HepG2 (cell line): ENCODE results near the gene CDK5RAP2. TPM values are rescaled to one million over a fixed set of nuclear protein-coding genes. Genes with fewer than 3 reads are reported as not detected.
A peak's percentile ranks its signal among the peaks of the same experiment; 100 is the strongest.

Experiments used
- ATAC-seq: fragments of 200-7000 bp; cut with Tn5 transposase; 3 replicates; pipeline ENCODE4 v1.9.1; 2020; ENCODE audit warnings: mild to moderate bottlenecking, moderate library complexity
- BruUV-seq: library from RNA; stranded (reverse); fragments of 400-500 nt; replicated peaks from 2 replicates; lab custom pipeline; 2021; lab: Mats Ljungman, UMichigan
- CTCF ChIA-PET: fragments of 300-600 bp; formaldehyde crosslinking; extraction: SDS; loops from one replicate; lab custom pipeline; 2021; ENCODE audit warnings: low total read pairs, inconsistent platforms, low intra/inter-chr PET ratio; lab: Yijun Ruan, JAX
- POLR2A ChIA-PET: fragments of 350-600 bp; sonication (Branson Sonifier 250); formaldehyde crosslinking; loops from one replicate; lab custom pipeline; 2020; ENCODE audit warnings: antibody characterized with exemption, inconsistent platforms; lab: Yijun Ruan, JAX
- DNase-seq: peaks from one replicate; pipeline ENCODE4 v3.0.0-alpha.2; 2015; ENCODE audit warnings: low spot score
- FAIRE-seq: peaks from 3 replicates; lab custom pipeline; 2011; peaks lifted over from hg19 to GRCh38; lab: Jason Lieb, UNC
- H2AFZ ChIP-seq: one replicate; pipeline ENCODE4 v1.6.1; 2011; ENCODE audit warnings: low read length, inconsistent platforms
- H3K27ac ChIP-seq: fragments of 300-600 bp; 3 replicates; pipeline ENCODE4 v1.8.0; 2011; ENCODE audit warnings: mixed run types, mild to moderate bottlenecking, mixed read lengths, low read length, inconsistent platforms; ENCODE audit not compliant: insufficient read depth; ENCODE audit errors: extremely low read length
- H3K27me3 ChIP-seq, 2 experiments: fragments of 200-600 bp in 1 of 2; 2 replicates in 1 of 2; 3 replicates in 1 of 2; pipeline versions ENCODE4 v1.6.0 to v1.8.0; 2011; ENCODE audit warnings: low read length in 2 of 2, mild to moderate bottlenecking in 2 of 2, moderate library complexity in 2 of 2, inconsistent platforms in 1 of 2; ENCODE audit not compliant: insufficient read depth in 2 of 2, control insufficient read depth in 1 of 2
- H3K36me3 ChIP-seq, 2 experiments: fragments of 200-600 bp in 1 of 2; replicated peaks in 1 of 2; 2 replicates in 1 of 2; 3 replicates in 1 of 2; pipeline versions ENCODE4 v1.5.1 to v1.8.0; 2011; ENCODE audit warnings: low read length in 2 of 2, inconsistent platforms in 1 of 2; ENCODE audit not compliant: insufficient read depth in 2 of 2, control insufficient read depth in 1 of 2
- H3K4me1 ChIP-seq: 2 replicates; pipeline ENCODE4 v1.5.1; 2012; ENCODE audit warnings: low read length, inconsistent platforms; ENCODE audit not compliant: insufficient read depth
- H3K4me2 ChIP-seq: 2 replicates; pipeline ENCODE4 v1.6.0; 2011; ENCODE audit warnings: low read depth, low read length, inconsistent platforms
- H3K4me3 ChIP-seq, 3 experiments: fragments of 200-600 bp in 1 of 3; sonication (generic), shearing (Covaris generic) in 1 of 3; replicated peaks in 1 of 3; 2 replicates each; pipeline ENCODE4 v1.5.1; 2011 to 2016; ENCODE audit warnings: low read length in 3 of 3, inconsistent platforms in 2 of 3, low read depth in 2 of 3, mild to moderate bottlenecking in 2 of 3, control low read depth in 1 of 3, mixed read lengths in 1 of 3; ENCODE audit not compliant: insufficient read depth in 1 of 3
- H3K79me2 ChIP-seq: one replicate; pipeline ENCODE4 v1.6.1; 2011; ENCODE audit warnings: low read length, inconsistent platforms; ENCODE audit not compliant: insufficient read depth
- H3K9ac ChIP-seq: 2 replicates; pipeline ENCODE4 v1.6.0; 2011; ENCODE audit warnings: mild to moderate bottlenecking, low read depth, low read length, inconsistent platforms; ENCODE audit not compliant: insufficient read depth
- H3K9me3 ChIP-seq: 2 replicates; pipeline ENCODE4 v1.5.1; 2012; ENCODE audit warnings: mild to moderate bottlenecking, low read length
- H4K20me1 ChIP-seq: 2 replicates; pipeline ENCODE4 v1.6.0; 2011; ENCODE audit warnings: inconsistent platforms, mild to moderate bottlenecking, low read length, moderate library complexity; ENCODE audit not compliant: insufficient read depth
- HMG20A ChIP-seq: IDR thresholded peaks from 2 replicates; pipeline ENCODE4 v1.6.1; 2016; ENCODE audit warnings: borderline replicate concordance
- MAFK ChIP-seq, 2 experiments: IDR thresholded peaks in 1 of 2; conservative IDR thresholded peaks in 1 of 2; 2 replicates each; pipeline ENCODE4 v1.6.1; 2011; ENCODE audit warnings: improper control_type of control experiment in 2 of 2, low read length in 2 of 2
- WGBS: methylation state at CpG from one replicate; pipeline ENCODE4 v1.1.6; 2017; ENCODE audit warnings: low lambda C conversion rate; 5-methylcytosine and 5-hydroxymethylcytosine counted together
- in situ Hi-C: cut with HindIII; loops from 2 replicates; pipeline ENCODE4 v1.10.0; 2017; ENCODE audit warnings: low pct_unique_long_range_greater_than_20kb; ENCODE audit not compliant: extremely low pct_ligation_motif_present
- intact Hi-C: fragments of 100-400 bp; cut with micrococcal nuclease; formaldehyde crosslinking; loops from one replicate; pipeline ENCODE4 v1.10.0; 2022; ENCODE audit not compliant: unreplicated experiment
- polyA plus RNA-seq, 8 experiments: library from polyadenylated mRNA; depleted of rRNA in 3 of 8; stranded (reverse) in 7 of 8; unstranded in 1 of 8; fragments of >200 nt; fragmentation: Illumina TruSeq in 4 of 8; extraction: Trizol in 4 of 8; gene quantifications; 2 replicates each; pipeline versions ENCODE4 v1.2.1 to v1.2.3, GENCODE V29; 2011 to 2016; ENCODE audit warnings: low read depth in 4 of 8, missing spikeins in 1 of 8, mixed read lengths in 1 of 8; ENCODE audit not compliant: insufficient read depth in 1 of 8
- total RNA-seq, 5 experiments: library from RNA; depleted of rRNA; stranded (reverse); fragments of >200 nt; fragmentation: Illumina TruSeq; extraction: Trizol; gene quantifications; 2 replicates each; pipeline ENCODE4 v1.2.3, GENCODE V29; 2016; ENCODE audit warnings: low read depth in 1 of 5
- TF ChIP-seq, protein P1 (sequence below): sonication (generic); formaldehyde crosslinking; IDR thresholded peaks from 2 replicates; pipeline ENCODE4 v1.8.1; 2022; ENCODE audit warnings: low read depth, mild to moderate bottlenecking, missing genetic modification reagents

Gene CDK5RAP2
- total and polyA plus RNA-seq, 2 of the 13 experiments (the other 11 are each of a cell fraction or from before 2014, with no cell fraction given): 31.8 to 42.2 TPM

DNA sequence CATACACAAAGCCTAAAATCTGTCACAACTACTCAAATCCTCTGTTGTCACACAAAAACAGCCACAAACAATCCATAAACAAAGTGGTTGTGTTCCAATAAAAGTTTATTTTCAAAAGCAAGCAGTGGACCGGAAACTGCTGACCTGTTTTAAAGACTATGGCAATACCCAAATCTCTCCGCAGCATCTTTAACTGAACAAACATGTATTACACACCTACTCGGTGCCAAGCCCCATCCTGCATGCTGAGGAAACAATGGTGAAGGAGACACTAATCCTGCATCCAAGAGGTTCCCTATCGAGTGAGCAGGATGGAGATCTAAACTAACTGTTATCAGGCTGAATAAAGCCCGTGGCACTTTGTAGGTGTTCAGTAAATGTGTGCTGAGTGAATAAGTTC is 11.2 kb downstream of the CDK5RAP2 start:
- H3K4me1 ChIP-seq: peaks cover 62% of the 10 kb centered on the region
- ChIA-PET CTCF (no interaction called here), POLR2A (no interaction called here)
- H3K27ac ChIP-seq: no peak overlapping the region
- H2AFZ ChIP-seq: no peak overlapping the region
- no peak overlapping the region for H3K4me2 ChIP-seq
- in situ Hi-C loops (no loop called here), intact Hi-C loops (no loop called here)
- no peak overlapping the region for H3K4me3 ChIP-seq
- H3K79me2 ChIP-seq: peaks cover 71% of the 10 kb centered on the region
- TF ChIP-seq MAFK (conservative IDR thresholded peaks at IDR 0.05 in 1 of 2, IDR thresholded peaks at IDR 0.05 in 1 of 2; ENCODE audit: low read length in 2 of 2): 0 out of 4 replicates have a peak, but pooled peaks of 1 of the 2 experiments have one; percentile 20
- TF ChIP-seq, protein P1, sequence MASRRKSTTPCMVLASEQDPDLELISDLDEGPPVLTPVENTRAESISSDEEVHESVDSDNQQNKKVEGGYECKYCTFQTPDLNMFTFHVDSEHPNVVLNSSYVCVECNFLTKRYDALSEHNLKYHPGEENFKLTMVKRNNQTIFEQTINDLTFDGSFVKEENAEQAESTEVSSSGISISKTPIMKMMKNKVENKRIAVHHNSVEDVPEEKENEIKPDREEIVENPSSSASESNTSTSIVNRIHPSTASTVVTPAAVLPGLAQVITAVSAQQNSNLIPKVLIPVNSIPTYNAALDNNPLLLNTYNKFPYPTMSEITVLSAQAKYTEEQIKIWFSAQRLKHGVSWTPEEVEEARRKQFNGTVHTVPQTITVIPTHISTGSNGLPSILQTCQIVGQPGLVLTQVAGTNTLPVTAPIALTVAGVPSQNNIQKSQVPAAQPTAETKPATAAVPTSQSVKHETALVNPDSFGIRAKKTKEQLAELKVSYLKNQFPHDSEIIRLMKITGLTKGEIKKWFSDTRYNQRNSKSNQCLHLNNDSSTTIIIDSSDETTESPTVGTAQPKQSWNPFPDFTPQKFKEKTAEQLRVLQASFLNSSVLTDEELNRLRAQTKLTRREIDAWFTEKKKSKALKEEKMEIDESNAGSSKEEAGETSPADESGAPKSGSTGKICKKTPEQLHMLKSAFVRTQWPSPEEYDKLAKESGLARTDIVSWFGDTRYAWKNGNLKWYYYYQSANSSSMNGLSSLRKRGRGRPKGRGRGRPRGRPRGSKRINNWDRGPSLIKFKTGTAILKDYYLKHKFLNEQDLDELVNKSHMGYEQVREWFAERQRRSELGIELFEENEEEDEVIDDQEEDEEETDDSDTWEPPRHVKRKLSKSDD (CRISPR knock-in tag): no peak
- H3K36me3 ChIP-seq: peaks cover 19 to 62% of the 10 kb centered on the region in 2 experiments
- no peaks in the 10 kb centered on the region for H4K20me1 ChIP-seq
- FAIRE-seq (no peak), ATAC-seq (no peak), DNase-seq (no peak)
- WGBS: 95% methylated on average over 5 of the region's 5 CpGs
- H3K9ac ChIP-seq: no peak overlapping the region
- no peaks in the 10 kb centered on the region for H3K27me3 ChIP-seq
- H3K9me3 ChIP-seq: no peaks in the 10 kb centered on the region
- no TSS peak for BruUV-seq

DNA sequence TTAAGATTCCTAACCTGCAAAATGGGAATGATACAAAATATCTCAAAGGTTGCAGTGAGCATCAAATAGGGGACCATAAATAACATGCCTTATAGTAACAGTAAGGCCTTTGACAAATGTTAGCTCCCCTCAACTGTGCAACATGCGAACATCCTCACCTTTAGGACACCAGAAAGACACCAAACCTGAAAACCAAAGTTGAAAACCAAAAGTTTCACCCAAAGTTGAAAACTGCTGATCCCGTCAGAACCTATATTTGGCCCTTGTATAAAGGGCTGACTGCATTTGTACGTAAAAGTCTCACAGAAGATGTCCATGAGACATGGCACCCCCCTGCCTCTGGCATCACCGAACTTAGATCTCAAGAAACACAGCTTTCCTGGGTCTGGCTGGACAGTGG is 12.1 kb downstream of the CDK5RAP2 start:
- Histone ChIP-seq H3K36me3 (peaks cover 21 to 72% of the 10 kb centered on the region in 2 experiments), H3K27me3 (no peaks in the 10 kb centered on the region), H3K4me1 (peaks cover 52% of the 10 kb centered on the region), H3K27ac (no peak overlapping the region), H3K9ac (no peak overlapping the region), H2AFZ (no peak overlapping the region), H3K4me2 (no peak overlapping the region), H3K4me3 (no peak overlapping the region), H3K9me3 (no peaks in the 10 kb centered on the region), H4K20me1 (no peaks in the 10 kb centered on the region), H3K79me2 (peaks cover 72% of the 10 kb centered on the region)
- ChIA-PET POLR2A (no interaction called here), CTCF (no interaction called here)
- no TSS peak for BruUV-seq
- WGBS: 95% methylated on average over 4 of the region's 4 CpGs
- ATAC-seq (no peak), FAIRE-seq (no peak), DNase-seq (no peak)
- TF ChIP-seq MAFK (conservative IDR thresholded peaks at IDR 0.05 in 1 of 2, IDR thresholded peaks at IDR 0.05 in 1 of 2; ENCODE audit: low read length in 2 of 2): peak in 1 of 2 experiments; percentile 10; a peak in 2 of 4 replicates
- no peak for TF ChIP-seq HMG20A
- in situ Hi-C loops (no loop called here), intact Hi-C loops (no loop called here)
